Endothelial cell of umbilical vein (primary cell): ENCODE data around the gene BGN. TPM values are rescaled to one million over a fixed set of nuclear protein-coding genes. Genes with fewer than 3 reads are reported as not detected.
A peak's percentile ranks its signal among the peaks of the same experiment; 100 is the strongest.

Experiments used
- BruUV-seq: library from RNA; stranded (reverse); fragments of 400-500 nt; replicated peaks from 2 replicates; lab custom pipeline; 2021; lab: Mats Ljungman, UMichigan
- CTCF ChIA-PET: fragments of 300-600, 350-600 bp; sonication (Branson Sonifier 250); formaldehyde crosslinking; loops from one replicate; lab custom pipeline; 2021; ENCODE audit warnings: antibody characterized with exemption, inconsistent platforms; lab: Charles Lee
- POLR2A ChIA-PET: fragments of 300-600, 350-600 bp; sonication (Branson Sonifier 250); formaldehyde crosslinking; loops from one replicate; lab custom pipeline; 2021; ENCODE audit warnings: antibody characterized with exemption, inconsistent platforms; lab: Charles Lee
- DNase-seq: peaks from one replicate; pipeline ENCODE4 v3.0.0-alpha.2; 2011; ENCODE audit warnings: low read depth, low spot score
- FAIRE-seq: peaks from 2 replicates; lab custom pipeline; 2011; peaks lifted over from hg19 to GRCh38; lab: Jason Lieb, UNC
- H2AFZ ChIP-seq: 2 replicates; pipeline ENCODE4 v1.6.0; 2012; ENCODE audit warnings: low read depth, low read length, control low read depth, inconsistent platforms
- H3K27ac ChIP-seq: 2 replicates; pipeline ENCODE4 v1.5.1; 2011; ENCODE audit warnings: low read depth, mild to moderate bottlenecking, control low read depth, low read length, moderate library complexity; ENCODE audit not compliant: insufficient read depth
- H3K27me3 ChIP-seq, 2 experiments: 2 replicates each; pipeline versions ENCODE4 v1.6.0 to v1.6.1; 2011; ENCODE audit warnings: low read length in 2 of 2, mixed read lengths in 1 of 2; ENCODE audit not compliant: control insufficient read depth in 2 of 2, insufficient read depth in 2 of 2
- H3K36me3 ChIP-seq, 2 experiments: 2 replicates in 1 of 2; 3 replicates in 1 of 2; pipeline ENCODE4 v1.5.1; 2011; ENCODE audit warnings: low read length in 2 of 2, mild to moderate bottlenecking in 1 of 2, moderate library complexity in 1 of 2; ENCODE audit not compliant: control insufficient read depth in 2 of 2, insufficient read depth in 2 of 2; ENCODE audit errors: extremely low read depth in 1 of 2
- H3K4me1 ChIP-seq: 3 replicates; pipeline ENCODE4 v1.5.1; 2011; ENCODE audit warnings: mild to moderate bottlenecking, low read length; ENCODE audit not compliant: control insufficient read depth, insufficient read depth; ENCODE audit errors: extremely low read depth
- H3K4me2 ChIP-seq: 2 replicates; pipeline ENCODE4 v1.6.1; 2011; ENCODE audit warnings: low read length, control low read depth, mixed read lengths; ENCODE audit not compliant: insufficient read depth
- H3K4me3 ChIP-seq, 3 experiments: fragments of 200-600 bp in 1 of 3; sonication (generic), shearing (Covaris generic) in 1 of 3; replicated peaks in 1 of 3; 2 replicates each; pipeline ENCODE4 v1.5.1; 2011 to 2016; ENCODE audit warnings: control low read depth in 3 of 3, low read length in 3 of 3, mild to moderate bottlenecking in 2 of 3, inconsistent platforms in 1 of 3, low read depth in 1 of 3, moderate library complexity in 1 of 3; ENCODE audit not compliant: insufficient read depth in 1 of 3
- H3K79me2 ChIP-seq: 2 replicates; pipeline ENCODE4 v1.6.0; 2012; ENCODE audit warnings: low read length, inconsistent platforms; ENCODE audit not compliant: control insufficient read depth, insufficient read depth
- H3K9ac ChIP-seq: replicated peaks from 2 replicates; pipeline ENCODE3; 2011; ENCODE audit warnings: low read length, control low read depth; ENCODE audit not compliant: insufficient read depth; ENCODE audit errors: extremely low read depth
- H3K9me1 ChIP-seq: replicated peaks from 3 replicates; pipeline ENCODE4 v1.6.0; 2011; ENCODE audit warnings: mild to moderate bottlenecking, low read length; ENCODE audit not compliant: control insufficient read depth, insufficient read depth; ENCODE audit errors: extremely low read depth
- H3K9me3 ChIP-seq: replicated peaks from 2 replicates; pipeline ENCODE4 v1.5.1; 2012; ENCODE audit warnings: low read length, inconsistent platforms; ENCODE audit not compliant: control insufficient read depth, insufficient read depth
- H4K20me1 ChIP-seq: replicated peaks from 2 replicates; pipeline ENCODE3; 2011; ENCODE audit warnings: mild to moderate bottlenecking, low read length; ENCODE audit not compliant: control insufficient read depth, insufficient read depth; ENCODE audit errors: extremely low read depth
- EZH2 ChIP-seq: IDR thresholded peaks from 2 replicates; pipeline ENCODE4 v1.6.1; 2012; ENCODE audit warnings: borderline replicate concordance, low read depth, mild to moderate bottlenecking, moderate library complexity, low read length, inconsistent platforms; ENCODE audit not compliant: severe bottlenecking
- FOS ChIP-seq: IDR thresholded peaks from 2 replicates; pipeline ENCODE4 v1.6.1; 2011; ENCODE audit warnings: mild to moderate bottlenecking, low read length, moderate library complexity, borderline replicate concordance; ENCODE audit not compliant: insufficient read depth
- GATA2 ChIP-seq: IDR thresholded peaks from 2 replicates; pipeline ENCODE4 v1.7.0; 2011; ENCODE audit warnings: low read depth, mild to moderate bottlenecking, moderate library complexity, mixed read lengths, low read length; ENCODE audit not compliant: insufficient read length, insufficient read depth
- JUN ChIP-seq: IDR thresholded peaks from 2 replicates; pipeline ENCODE4 v1.6.1; 2011; ENCODE audit warnings: borderline replicate concordance, low read depth; ENCODE audit not compliant: insufficient read length, insufficient read depth
- MYC ChIP-seq: IDR thresholded peaks from one replicate; pipeline ENCODE4 v1.6.1; 2011; ENCODE audit warnings: mild to moderate bottlenecking, low read depth, low read length
- POLR2A ChIP-seq: IDR thresholded peaks from 2 replicates; pipeline ENCODE4 v1.6.1; 2012; ENCODE audit warnings: low read depth, mild to moderate bottlenecking, control low read depth, low read length
- POLR2AphosphoS5 ChIP-seq: IDR thresholded peaks from 2 replicates; pipeline ENCODE4 v1.6.1; 2012; ENCODE audit warnings: low read depth, mild to moderate bottlenecking, control low read depth, low read length, moderate library complexity; ENCODE audit not compliant: insufficient read depth
- dilution Hi-C: fragments of 300-500 bp; cut with MboI; formaldehyde crosslinking; loops from one replicate; pipeline ENCODE4 v1.15.0; 2019; ENCODE audit warnings: low sequenced_read_pairs; ENCODE audit not compliant: extremely low pct_ligation_motif_present
- intact Hi-C: fragments of 100-400 bp; cut with micrococcal nuclease; formaldehyde crosslinking; loops from one replicate; pipeline ENCODE4 v1.10.0; 2022
- polyA plus RNA-seq, 4 experiments: library from polyadenylated mRNA; depleted of rRNA in 3 of 4; stranded (reverse) in 3 of 4; unstranded in 1 of 4; fragments of >200 nt; gene quantifications; 2 replicates each; pipeline versions ENCODE4 v1.2.1 to v1.2.3, GENCODE V29; 2011 to 2012; ENCODE audit warnings: missing spikeins in 1 of 4
- total RNA-seq: library from RNA; stranded (reverse); gene quantifications from 2 replicates; pipeline ENCODE4 v1.2.3, GENCODE V29; 2021
- TF ChIP-seq, protein P1 (sequence below): IDR thresholded peaks from 2 replicates; pipeline ENCODE4 v1.6.1; 2011; ENCODE audit not compliant: insufficient read depth, insufficient read length
- TF ChIP-seq, protein P2 (sequence below), 2 donors: IDR thresholded peaks; 1 replicate in 1 of 2; 2 replicates in 1 of 2; pipeline ENCODE4 v1.5.1; 2011; ENCODE audit warnings: low read length in 2 of 2, mild to moderate bottlenecking in 2 of 2, moderate library complexity in 2 of 2, control low read depth in 1 of 2, inconsistent platforms in 1 of 2, low read depth in 1 of 2; ENCODE audit not compliant: insufficient read depth in 1 of 2; ENCODE audit errors: extremely low read depth in 1 of 2

BGN gene
- total and polyA plus RNA-seq, 2 donors (not counting 3 experiments of a cell fraction or from before 2014, with no cell fraction given): 479 to 879 TPM

DNA sequence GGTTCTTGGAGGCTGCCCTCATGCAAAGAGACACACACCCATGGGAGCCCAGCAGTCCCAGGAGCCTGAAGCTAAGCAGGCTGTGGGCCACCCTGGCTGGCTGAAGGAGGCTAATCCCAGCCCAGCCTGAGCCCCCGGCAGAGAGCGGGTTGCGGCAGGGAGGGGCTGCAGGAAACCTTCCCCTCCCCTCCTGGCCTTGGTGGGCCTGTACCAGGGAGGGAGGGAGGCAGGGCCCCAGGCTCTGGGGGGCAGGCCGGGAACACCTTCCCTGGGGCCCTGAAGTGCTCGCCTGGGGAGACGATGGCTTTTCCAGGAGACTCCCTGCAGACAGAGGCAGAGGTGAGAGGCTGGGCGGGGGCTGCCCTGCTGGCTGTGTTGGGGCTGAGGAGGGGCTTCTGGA, 3.7 kb downstream of the BGN start:
- Histone ChIP-seq H4K20me1 (no peaks in the 10 kb centered on the region), H3K9me3 (no peaks in the 10 kb centered on the region), H3K4me2 (no peak overlapping the region), H3K4me1 (peaks cover 10% of the 10 kb centered on the region), H3K27me3 (no peaks in the 10 kb centered on the region), H3K9me1 (no peaks in the 10 kb centered on the region), H2AFZ (no peak overlapping the region), H3K36me3 (peaks cover 0 to 12% of the 10 kb centered on the region in 2 experiments), H3K79me2 (peaks cover 15% of the 10 kb centered on the region), H3K9ac (no peak overlapping the region), H3K27ac (no peak overlapping the region), H3K4me3 (peak overlapping the region in 1 of 3 experiments; percentile 43)
- peak; percentile 61 for FAIRE-seq
- POLR2A ChIA-PET: no interaction called here
- dilution Hi-C loops (no loop called here), intact Hi-C loops (no loop called here)
- TF ChIP-seq POLR2AphosphoS5 (no peak), FOS (no peak), JUN (no peak), MYC (no peak), POLR2A (no peak), EZH2 (no peak), GATA2 (no peak)
- TF ChIP-seq, protein P1, sequence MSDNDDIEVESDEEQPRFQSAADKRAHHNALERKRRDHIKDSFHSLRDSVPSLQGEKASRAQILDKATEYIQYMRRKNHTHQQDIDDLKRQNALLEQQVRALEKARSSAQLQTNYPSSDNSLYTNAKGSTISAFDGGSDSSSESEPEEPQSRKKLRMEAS: no peak
- TF ChIP-seq, protein P2, sequence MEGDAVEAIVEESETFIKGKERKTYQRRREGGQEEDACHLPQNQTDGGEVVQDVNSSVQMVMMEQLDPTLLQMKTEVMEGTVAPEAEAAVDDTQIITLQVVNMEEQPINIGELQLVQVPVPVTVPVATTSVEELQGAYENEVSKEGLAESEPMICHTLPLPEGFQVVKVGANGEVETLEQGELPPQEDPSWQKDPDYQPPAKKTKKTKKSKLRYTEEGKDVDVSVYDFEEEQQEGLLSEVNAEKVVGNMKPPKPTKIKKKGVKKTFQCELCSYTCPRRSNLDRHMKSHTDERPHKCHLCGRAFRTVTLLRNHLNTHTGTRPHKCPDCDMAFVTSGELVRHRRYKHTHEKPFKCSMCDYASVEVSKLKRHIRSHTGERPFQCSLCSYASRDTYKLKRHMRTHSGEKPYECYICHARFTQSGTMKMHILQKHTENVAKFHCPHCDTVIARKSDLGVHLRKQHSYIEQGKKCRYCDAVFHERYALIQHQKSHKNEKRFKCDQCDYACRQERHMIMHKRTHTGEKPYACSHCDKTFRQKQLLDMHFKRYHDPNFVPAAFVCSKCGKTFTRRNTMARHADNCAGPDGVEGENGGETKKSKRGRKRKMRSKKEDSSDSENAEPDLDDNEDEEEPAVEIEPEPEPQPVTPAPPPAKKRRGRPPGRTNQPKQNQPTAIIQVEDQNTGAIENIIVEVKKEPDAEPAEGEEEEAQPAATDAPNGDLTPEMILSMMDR (IDR thresholded peaks at IDR 0.05; ENCODE audit: extremely low read depth in 1 of 2, insufficient read depth in 1 of 2, low read depth in 1 of 2, low read length in 2 of 2): no peak
- no TSS peak for BruUV-seq
- CTCF ChIA-PET: interaction anchor here (1.2 to 2.0 kb wide), 3 partner anchors 9 to 37 kb away, joined by 5 to 23 read pairs (median 7); partner anchors contain the start of gene HAUS7
- no peak for DNase-seq
